ENCODE data around the gene ALG11.
"Not testable (repeated sequence)": the region's sequence is repeated elsewhere in the genome, so short reads cannot be mapped to it uniquely, and the experiment has no call there.

The ALG11 gene

GRCh38 chr13:52061064-52061463 lies 48.9 kb downstream of the ALG11 start:
- not testable (repeated sequence) for H3K27me3 ChIP-seq (ENCODE audit: control insufficient read depth in 1 of 2, insufficient read depth in 2 of 2, low read length in 2 of 2); H3K36me3 ChIP-seq (ENCODE audit: control insufficient read depth in 2 of 2, insufficient read depth in 2 of 2, low read length in 2 of 2); H3K27ac ChIP-seq (ENCODE audit: low read length); H3K4me3 ChIP-seq (ENCODE audit: low read length in 2 of 2); H3K4me1 ChIP-seq (ENCODE audit: control insufficient read depth, insufficient read depth, low read length); H3K9ac ChIP-seq (ENCODE audit: low read length in 2 of 2); H3K9me3 ChIP-seq (ENCODE audit: control insufficient read depth in 2 of 2, low read length in 2 of 2)

- Histone ChIP-seq H3K4me3 (ENCODE audit: low read length in 2 of 2) (no peak overlapping the region), H3K9me3 (ENCODE audit: control insufficient read depth in 2 of 2, low read length in 2 of 2) (peaks cover 0 to 5% of the 10 kb centered on the region in 2 donors), H3K4me1 (ENCODE audit: control insufficient read depth, insufficient read depth, low read length) (peaks cover 6% of the 10 kb centered on the region), H3K9ac (ENCODE audit: low read length in 2 of 2) (no peak overlapping the region), H3K27ac (ENCODE audit: low read length) (no peak overlapping the region), H3K36me3 (ENCODE audit: control insufficient read depth in 2 of 2, insufficient read depth in 2 of 2, low read length in 2 of 2) (no peaks in the 10 kb centered on the region), H3K27me3 (ENCODE audit: control insufficient read depth in 1 of 2, insufficient read depth in 2 of 2, low read length in 2 of 2) (no peaks in the 10 kb centered on the region)
These were observed 49.4 kb downstream of the ALG11 start for GRCh38 chr13:52061587-52061986.

GRCh38 chr13:52067237-52067636 lies 55.0 kb downstream of the ALG11 start:
- peaks cover 11 to 18% of the 10 kb centered on the region in 2 donors for H3K9me3 ChIP-seq (ENCODE audit: control insufficient read depth in 2 of 2, low read length in 2 of 2)
- no peak overlapping the region for H3K9ac ChIP-seq (ENCODE audit: low read length in 2 of 2)
- H3K4me1 ChIP-seq (ENCODE audit: control insufficient read depth, insufficient read depth, low read length): no peaks in the 10 kb centered on the region
- no peaks in the 10 kb centered on the region for H3K27me3 ChIP-seq (ENCODE audit: control insufficient read depth in 1 of 2, insufficient read depth in 2 of 2, low read length in 2 of 2)
- H3K36me3 ChIP-seq (ENCODE audit: control insufficient read depth in 2 of 2, insufficient read depth in 2 of 2, low read length in 2 of 2): no peaks in the 10 kb centered on the region
- H3K4me3 ChIP-seq (ENCODE audit: low read length in 2 of 2): no peak overlapping the region
- H3K27ac ChIP-seq (ENCODE audit: low read length): no peak overlapping the region

GRCh38 chr13:52070929-52071523 lies 58.8 kb downstream of the ALG11 start:
- Histone ChIP-seq H3K27ac (ENCODE audit: low read length) (no peak overlapping the region), H3K4me3 (ENCODE audit: low read length in 2 of 2) (no peak overlapping the region), H3K27me3 (ENCODE audit: control insufficient read depth in 1 of 2, insufficient read depth in 2 of 2, low read length in 2 of 2) (no peaks in the 10 kb centered on the region), H3K9me3 (ENCODE audit: control insufficient read depth in 2 of 2, low read length in 2 of 2) (peaks cover 11 to 16% of the 10 kb centered on the region in 2 donors), H3K4me1 (ENCODE audit: control insufficient read depth, insufficient read depth, low read length) (no peaks in the 10 kb centered on the region), H3K9ac (ENCODE audit: low read length in 2 of 2) (no peak overlapping the region), H3K36me3 (ENCODE audit: control insufficient read depth in 2 of 2, insufficient read depth in 2 of 2, low read length in 2 of 2) (no peaks in the 10 kb centered on the region)

All from stomach smooth muscle (tissue), 2 donors.